ENCODE measurements around the gene DAGLA.

GRCh38 chr11:61682906-61683675, 2.9 kb downstream of the DAGLA start:
- no peak for TF ChIP-seq CTCF (IDR thresholded peaks at IDR 0.05)
- TF ChIP-seq POLR2A (IDR thresholded peaks at IDR 0.05), result no peak

All from uterus (tissue), 2 donors.